Activated CD8-positive, alpha-beta memory T cell treated with anti-CD3 and anti-CD28 coated beads for 1 hour (primary cell): ENCODE data around the gene HPCAL1.

Experiments used
- DNase-seq, 2 donors: peaks; one replicate each; pipeline ENCODE4 v3.0.0-alpha.2; 2020; ENCODE audit warnings: low read depth in 1 of 2; ENCODE audit errors: extremely low read depth in 1 of 2

Gene HPCAL1

DNA sequence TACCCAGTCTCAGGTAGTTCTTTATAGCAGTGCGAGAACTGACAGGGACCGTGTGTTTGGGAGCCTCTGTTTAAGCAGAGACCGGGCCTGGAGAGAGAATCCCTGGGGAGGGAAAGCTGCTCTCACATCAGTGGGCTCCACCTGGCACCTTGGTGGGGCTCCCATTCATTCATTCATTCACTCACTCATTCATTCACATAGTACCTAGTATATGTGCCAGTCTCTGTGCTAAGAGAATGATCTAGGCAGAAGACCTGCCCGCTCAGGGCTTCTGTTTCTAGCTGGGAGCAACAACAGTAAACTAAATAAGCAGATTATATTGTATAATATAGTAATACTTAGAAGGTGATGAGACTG is 17.8 kb downstream of the HPCAL1 start:
- no peak for DNase-seq

DNA sequence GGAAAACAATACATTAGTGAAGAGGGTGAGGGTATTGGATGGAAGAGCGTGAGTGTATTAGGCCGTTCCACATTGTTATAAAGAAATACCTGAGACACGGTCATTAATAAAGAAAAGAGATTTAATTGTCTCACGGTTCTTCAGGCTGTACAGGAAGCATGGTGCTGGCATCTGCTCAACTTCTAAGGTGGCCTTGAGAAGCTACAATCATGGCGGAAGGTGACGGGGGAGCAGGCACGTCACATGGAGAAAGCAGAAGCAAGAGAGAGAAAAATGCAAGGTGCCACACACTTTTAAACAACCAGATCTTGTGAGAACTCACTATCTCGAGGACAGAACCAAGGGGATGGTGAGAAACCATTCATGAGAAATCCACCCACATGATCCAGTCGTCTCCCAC is 18.2 kb downstream of the HPCAL1 start:
- no peak for DNase-seq

GRCh38 chr2:10321622-10322021 is 18.9 kb downstream of the HPCAL1 start:
- DNase-seq = no peak

- DNase-seq = no peak
Measured at GRCh38 chr2:10322481-10322880, 19.8 kb downstream of the HPCAL1 start.

DNA sequence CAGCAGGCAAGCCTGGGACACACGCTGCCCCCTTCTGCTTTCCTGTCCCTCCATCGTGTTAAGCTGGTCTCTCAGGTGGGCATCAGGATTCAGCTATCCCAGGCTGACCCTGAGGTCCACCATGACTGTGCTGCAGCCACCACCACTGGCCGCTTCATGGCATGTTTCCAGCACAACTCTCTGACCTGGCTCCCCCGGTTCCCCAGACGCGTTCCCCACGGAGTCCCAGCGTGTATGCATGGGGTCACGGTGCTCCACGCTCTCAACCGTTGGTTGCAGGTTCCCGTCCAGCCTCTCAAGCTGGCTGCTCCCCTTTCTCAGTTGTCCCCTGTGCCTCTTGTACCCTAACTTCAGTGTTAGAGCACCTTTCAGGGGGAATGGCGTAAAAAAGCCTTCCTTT is 20.3 kb downstream of the HPCAL1 start:
- DNase-seq = no peak

DNA sequence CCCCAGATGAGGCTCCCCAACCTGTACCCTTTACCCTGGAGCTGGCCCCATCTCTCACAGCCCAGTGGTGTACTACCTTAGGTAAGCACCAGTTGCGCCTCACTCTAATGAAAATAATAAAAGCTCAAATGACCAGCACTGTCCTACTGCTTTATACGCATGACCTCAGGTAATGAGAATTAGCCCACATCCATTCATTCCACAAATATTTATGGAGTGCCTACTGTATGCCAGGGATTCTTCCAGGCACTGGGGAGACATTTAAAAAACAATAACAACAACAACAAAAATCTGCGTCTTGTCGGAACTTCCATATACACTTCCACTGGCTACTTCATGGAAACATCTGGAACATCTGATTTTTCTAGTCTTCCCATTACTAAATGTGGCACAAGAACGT is 20.8 kb downstream of the HPCAL1 start:
- no peak for DNase-seq

DNA sequence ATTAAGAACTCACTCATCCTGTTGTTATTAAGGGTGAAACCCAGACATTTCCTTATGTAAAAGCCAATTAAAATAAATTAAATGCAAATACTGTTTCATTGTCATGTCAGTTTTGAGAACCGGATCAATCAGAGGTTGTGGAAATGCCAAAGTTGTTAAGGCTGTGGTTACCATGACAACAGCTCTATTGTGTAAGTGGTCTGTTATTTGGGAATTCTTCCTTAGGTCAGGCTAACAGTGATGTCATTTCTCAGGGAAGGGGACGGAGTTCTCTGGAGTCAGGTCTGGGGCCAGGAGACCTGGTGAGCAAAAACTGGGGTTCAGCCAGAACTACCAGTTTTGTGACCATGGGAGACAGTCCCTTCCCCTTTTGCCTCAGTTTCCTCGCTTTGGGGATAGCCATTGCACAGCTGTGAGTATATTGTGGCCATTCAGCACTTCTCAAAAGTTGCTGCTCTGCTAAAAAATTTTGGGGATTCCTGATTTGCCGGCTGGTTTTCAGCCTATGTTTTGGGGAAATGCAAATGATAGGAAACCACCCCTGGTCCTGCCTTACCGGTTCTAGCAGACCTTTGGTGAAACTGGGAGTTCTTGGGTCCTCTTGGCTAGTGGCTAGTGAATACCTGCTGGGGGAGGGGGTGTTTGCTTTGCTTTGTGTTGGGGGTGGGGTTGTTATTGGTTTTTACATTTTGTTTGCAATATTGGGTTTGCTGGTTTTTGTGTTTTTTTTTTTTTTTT is 21.6 kb downstream of the HPCAL1 start:
- no peak for DNase-seq

DNA sequence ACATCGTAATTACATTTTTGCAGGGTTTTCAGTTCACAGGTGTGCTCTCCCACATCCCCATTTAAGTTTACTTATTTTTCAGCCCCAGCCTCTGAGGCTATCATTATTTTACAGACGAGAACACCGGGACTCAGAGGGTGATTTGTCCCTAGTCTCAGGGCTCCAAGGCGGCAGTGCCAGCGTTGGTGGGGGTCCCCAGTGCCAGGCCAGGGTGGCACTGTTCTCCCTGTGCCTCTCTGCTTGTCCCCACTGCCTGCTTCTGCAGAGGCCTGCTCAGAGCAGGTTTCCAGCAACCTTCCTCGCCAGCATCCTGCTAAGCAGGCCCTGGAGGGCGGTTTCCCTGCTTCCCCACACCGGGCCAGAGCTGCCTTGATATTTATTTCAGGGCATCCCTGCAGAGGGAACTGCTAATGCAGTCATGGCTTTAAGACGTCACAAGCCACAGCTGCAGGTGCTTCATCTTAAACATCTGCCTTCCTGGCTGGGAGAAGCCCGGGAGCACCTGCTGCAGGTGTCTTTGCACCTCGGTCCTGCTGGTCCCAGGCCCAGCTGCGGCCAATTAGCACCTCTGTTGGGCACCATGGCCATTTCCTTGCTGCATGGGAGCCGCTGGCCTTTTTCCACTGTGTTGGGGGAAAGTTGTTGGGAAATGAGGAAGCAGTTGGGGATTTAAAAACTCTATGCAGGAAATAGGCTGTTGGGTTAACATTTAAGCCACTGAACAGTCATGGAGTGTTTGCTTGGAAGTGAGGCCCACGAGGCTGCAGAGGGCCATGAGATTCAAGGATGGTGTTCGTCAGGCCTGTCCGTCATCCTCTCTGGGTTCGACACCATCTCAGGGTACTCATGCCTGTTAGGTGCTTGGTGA is 22.8 kb downstream of the HPCAL1 start:
- no peak for DNase-seq

DNA sequence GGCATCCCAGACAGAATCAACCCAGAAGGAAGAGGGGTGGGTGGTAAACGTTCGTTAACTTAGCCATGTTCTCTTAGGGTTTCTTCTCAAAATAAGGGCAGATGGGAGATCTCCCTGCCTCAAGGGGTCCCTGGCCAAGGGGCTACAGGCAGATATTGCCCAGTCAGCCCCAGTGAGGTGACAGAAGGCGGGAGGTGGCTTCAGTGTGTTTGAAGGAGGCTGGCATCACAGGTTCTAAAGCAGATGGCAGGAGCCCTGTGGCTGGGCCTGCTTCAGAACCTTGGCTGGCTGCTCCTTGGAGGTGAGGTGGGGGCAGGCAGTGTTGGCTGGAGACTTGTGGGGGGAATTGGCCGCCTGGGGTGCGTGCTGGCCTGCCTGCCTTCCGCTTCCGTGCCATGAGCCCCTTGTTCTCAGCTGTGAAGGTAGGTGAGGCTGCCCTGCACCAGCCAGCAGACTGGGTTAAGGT is 23.5 kb downstream of the HPCAL1 start:
- DNase-seq = no peak

- DNase-seq = no peak
Measured at GRCh38 chr2:10326707-10327594, 24.2 kb downstream of the HPCAL1 start.

DNA sequence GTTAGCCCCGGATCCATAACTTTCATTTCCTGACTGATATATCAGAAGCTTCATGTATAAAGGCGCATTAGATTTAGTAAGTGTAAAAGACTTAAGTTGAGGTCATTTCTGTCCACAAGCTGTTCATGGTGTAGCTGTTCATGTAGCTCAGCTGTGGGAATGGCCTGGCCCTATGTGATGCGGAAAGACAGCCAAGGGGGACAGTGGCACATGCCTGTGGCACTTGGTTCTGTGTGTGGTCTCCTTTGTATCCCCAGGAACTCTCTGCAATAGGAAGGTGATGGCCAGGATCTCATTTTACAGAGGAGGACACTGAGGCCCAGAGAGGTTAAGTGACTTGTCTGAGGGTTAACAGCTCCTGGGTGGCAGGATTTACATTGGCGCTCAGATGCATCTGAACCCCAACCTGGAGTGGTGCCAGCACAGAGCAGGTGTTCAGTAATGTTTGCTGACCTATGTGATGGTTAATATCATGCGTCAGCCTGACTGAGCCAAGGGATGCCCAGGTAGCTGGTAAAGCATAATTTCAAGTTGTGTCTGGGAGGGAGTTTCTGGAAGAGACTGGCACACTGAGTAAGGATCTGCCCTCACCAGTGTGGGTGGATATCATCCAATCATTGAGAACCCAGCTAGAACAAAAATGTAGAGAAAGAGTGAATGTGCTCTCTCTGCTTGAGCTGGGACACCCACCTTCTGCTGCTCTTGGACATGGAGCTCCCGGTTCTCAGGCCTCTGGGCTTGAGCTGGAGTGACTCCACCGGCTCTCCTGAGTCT is 25.4 kb downstream of the HPCAL1 start:
- no peak for DNase-seq

DNA sequence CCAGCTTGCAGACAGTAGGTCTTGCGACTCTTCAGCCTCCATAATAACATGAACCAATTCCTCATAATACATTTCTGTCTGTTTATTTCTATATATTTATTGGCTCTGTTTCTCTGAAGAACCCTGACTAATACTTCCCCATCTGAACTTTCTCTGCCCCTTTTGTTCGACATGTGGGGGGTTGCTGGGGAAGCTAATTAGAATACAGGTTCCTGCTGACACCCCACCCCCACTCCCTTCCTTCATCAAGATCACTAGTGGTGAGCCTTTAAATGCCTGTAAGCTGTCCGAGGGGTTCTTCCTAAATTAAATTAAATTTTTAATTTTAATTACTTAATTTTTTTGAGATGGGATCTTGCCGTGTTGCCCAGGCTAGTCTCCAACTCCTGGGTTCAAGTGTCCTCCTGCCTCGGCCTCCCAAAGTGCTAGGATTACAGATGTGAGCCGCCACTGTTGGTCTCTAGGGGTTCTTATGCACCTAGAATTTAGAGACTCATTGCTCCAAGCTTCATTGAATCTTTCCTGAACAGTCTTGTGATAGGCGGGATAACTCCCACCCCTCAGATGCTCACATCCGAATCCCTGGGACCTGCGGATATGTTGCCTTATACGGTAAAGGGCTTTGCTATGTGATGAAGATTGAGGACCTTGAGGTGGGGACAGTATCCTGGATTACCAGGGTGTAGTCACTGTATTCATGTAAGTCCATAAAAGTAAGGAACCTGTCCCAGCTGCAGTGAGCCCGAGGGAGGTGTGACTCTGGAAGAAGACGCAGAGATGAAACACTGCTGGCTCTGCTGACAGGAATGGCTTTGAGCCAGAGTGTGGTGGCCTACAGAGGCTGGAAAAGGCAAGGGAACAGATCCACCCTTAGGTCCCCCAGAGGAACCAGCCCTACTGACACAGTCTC is 26.2 kb downstream of the HPCAL1 start:
- no peak for DNase-seq

DNA sequence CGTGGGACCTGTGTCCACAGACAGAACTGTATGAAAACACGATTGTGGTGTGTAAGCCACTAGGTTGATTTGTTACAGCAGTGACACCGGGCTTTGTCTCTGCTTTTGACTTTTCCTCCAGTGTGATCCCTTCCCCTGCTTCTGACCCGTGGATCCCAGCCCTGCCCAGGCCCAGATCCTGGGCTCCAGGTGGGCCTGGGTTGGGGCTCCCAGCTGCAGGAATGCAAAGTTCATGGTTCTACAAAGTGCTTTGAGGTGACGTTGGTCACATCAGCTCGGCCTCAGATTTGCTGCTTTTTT is 26.8 kb downstream of the HPCAL1 start:
- no peak for DNase-seq

DNA sequence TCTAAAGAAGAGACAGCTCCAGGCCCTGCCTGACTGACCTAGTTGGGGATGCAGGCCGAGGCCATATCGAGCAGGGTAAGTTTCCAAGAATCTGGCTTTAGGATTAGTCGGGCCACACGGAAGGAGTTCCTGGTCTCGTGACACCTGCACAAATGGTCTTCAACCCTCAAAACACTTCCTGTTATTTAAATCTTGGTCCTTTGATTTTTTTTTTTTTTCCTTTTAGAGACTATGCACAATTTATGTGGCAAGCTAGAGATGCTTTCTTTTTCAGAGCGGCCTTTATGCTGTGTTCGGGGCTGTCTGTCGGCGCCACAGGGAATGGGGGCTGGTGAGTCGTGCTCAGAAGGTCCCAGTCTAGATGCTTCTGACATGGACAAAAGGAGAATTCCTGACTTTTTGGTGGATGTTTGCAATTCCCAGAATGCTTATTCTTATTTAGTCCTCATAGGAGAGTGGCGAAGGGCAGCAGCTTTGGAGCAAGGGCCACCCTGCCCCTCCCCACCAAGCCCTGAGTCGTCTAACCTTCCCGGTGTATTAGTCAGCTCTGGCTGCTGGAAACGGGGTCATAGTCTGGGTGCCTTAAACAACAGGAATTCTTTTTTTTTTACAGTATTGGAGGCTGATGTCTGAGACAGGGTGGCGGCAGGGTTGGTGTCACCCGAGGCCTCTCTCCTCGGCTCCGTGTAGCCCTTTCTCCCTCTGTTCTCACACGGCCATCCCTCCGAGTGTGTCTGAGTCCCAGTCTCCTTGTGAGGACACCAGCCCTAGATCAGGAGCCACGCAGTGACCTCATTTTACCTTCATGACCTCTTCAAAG is 27.4 kb downstream of the HPCAL1 start:
- no peak for DNase-seq

DNA sequence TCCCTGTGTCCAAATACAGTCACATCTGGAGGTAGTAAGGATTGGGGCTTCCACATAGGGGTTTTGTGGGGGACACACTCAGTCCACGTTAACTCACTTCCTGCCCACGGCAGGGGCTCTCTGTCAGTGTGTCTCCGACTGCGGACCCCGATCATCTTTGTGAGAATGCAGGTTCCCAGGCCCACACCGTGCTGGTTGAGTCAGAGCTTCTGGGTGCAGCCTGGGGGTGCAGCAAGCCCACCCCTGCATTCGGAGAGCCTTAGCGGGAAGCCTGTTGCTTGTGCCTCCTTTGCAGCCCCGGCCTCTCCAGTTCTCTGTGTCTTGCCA is 28.0 kb downstream of the HPCAL1 start:
- DNase-seq = no peak

GRCh38 chr2:10331027-10331701 is 28.5 kb downstream of the HPCAL1 start:
- peak; percentile 42 to 47 for DNase-seq

- no peak for DNase-seq
Measured at GRCh38 chr2:10331702-10332401, 29.1 kb downstream of the HPCAL1 start.
